CD4-positive, alpha-beta T cell (primary cell): Measurements from ENCODE around the gene CDIPT. TPM values are rescaled to one million over a fixed set of nuclear protein-coding genes. Genes with fewer than 3 reads are reported as not detected.

Experiments
- ATAC-seq: fragments of 200-7000 bp; cut with Tn5 transposase; one replicate; pipeline ENCODE4 v1.10.0; 2022; ENCODE audit warnings: mild to moderate bottlenecking; ENCODE audit not compliant: poor library complexity
- CTCF ChIA-PET: fragments of 350-600 bp; sonication (Branson Sonifier 250); formaldehyde crosslinking; loops from one replicate; lab custom pipeline; 2021; ENCODE audit warnings: antibody characterized with exemption, inconsistent platforms; lab: Charles Lee
- POLR2A ChIA-PET: fragments of 350-600 bp; sonication (Branson Sonifier 250); formaldehyde crosslinking; loops from one replicate; lab custom pipeline; 2021; ENCODE audit warnings: antibody characterized with exemption, inconsistent platforms; lab: Charles Lee
- DNase-seq, 14 experiments: peaks; one replicate each; pipeline ENCODE4 v3.0.0-alpha.2; 2013 to 2020; ENCODE audit warnings: mixed read lengths in 2 of 14
- H3K27ac ChIP-seq, 2 donors: one replicate each; pipeline versions ENCODE4 v1.5.1 to v1.7.0; 2013; ENCODE audit warnings: low read length in 2 of 2, low read depth in 1 of 2, mild to moderate bottlenecking in 1 of 2
- H3K27me3 ChIP-seq, 2 experiments: 1 replicate in 1 of 2; 2 replicates in 1 of 2; pipeline versions ENCODE4 v1.6.1 to v1.7.0; 2013; ENCODE audit warnings: low read length in 2 of 2, control low read depth in 1 of 2, mild to moderate bottlenecking in 1 of 2, moderate library complexity in 1 of 2; ENCODE audit not compliant: insufficient read depth in 2 of 2, control insufficient read depth in 1 of 2
- H3K36me3 ChIP-seq: one replicate; pipeline ENCODE4 v1.6.1; 2013; ENCODE audit warnings: low read length, control low read depth; ENCODE audit not compliant: insufficient read depth
- H3K4me1 ChIP-seq: one replicate; pipeline ENCODE4 v1.6.1; 2013; ENCODE audit warnings: low read length, control low read depth; ENCODE audit not compliant: insufficient read depth
- H3K4me3 ChIP-seq: one replicate; pipeline ENCODE4 v1.5.1; 2013; ENCODE audit warnings: mild to moderate bottlenecking, low read length, moderate library complexity
- H3K9me3 ChIP-seq, 2 experiments: 1 replicate in 1 of 2; 2 replicates in 1 of 2; pipeline versions ENCODE4 v1.6.1 to v1.7.0; 2013; ENCODE audit warnings: low read length in 2 of 2, mild to moderate bottlenecking in 2 of 2, control low read depth in 1 of 2, moderate library complexity in 1 of 2; ENCODE audit not compliant: control insufficient read depth in 1 of 2, insufficient read depth in 1 of 2
- H3K27ac Mint-ChIP-seq: one replicate; pipeline ENCODE4 v1.8.0; 2020; ENCODE audit warnings: mixed read lengths
- H3K27me3 Mint-ChIP-seq: one replicate; pipeline ENCODE4 v1.8.0; 2021; ENCODE audit warnings: mixed read lengths
- H3K36me3 Mint-ChIP-seq: one replicate; pipeline ENCODE4 v1.8.0; 2021; ENCODE audit warnings: low read depth, mixed read lengths
- H3K4me1 Mint-ChIP-seq: one replicate; pipeline ENCODE4 v1.8.0; 2021; ENCODE audit warnings: low read depth, mixed read lengths
- H3K4me3 Mint-ChIP-seq: one replicate; pipeline ENCODE4 v1.8.0; 2020; ENCODE audit warnings: mild to moderate bottlenecking, mixed read lengths
- H3K9me3 Mint-ChIP-seq: one replicate; pipeline ENCODE4 v1.8.0; 2020; ENCODE audit warnings: mixed read lengths
- intact Hi-C, 2 experiments: fragments of 100-400 bp; cut with DNase I in 1 of 2; cut with micrococcal nuclease in 1 of 2; formaldehyde crosslinking; loops; one replicate each; pipeline versions ENCODE4 v1.15.1 to v1.9.0; 2023 to 2025; cut with DNase I, micrococcal nuclease
- total RNA-seq, 174 experiments: library from RNA in 2 of 174; stranded (reverse) in 2 of 174; gene quantifications; one replicate each; pipeline ENCODE4 v1.2.3 and lab custom pipeline; 2021 to 2026
- TF ChIP-seq, protein P1 (sequence below): fragments of 200-600 bp; IDR thresholded peaks from one replicate; pipeline ENCODE4 v1.8.0; 2022; ENCODE audit warnings: antibody characterized with exemption, mild to moderate bottlenecking

Gene CDIPT
- total RNA-seq, 2 experiments from 2014 or later: 25.7 to 27.0 TPM

DNA sequence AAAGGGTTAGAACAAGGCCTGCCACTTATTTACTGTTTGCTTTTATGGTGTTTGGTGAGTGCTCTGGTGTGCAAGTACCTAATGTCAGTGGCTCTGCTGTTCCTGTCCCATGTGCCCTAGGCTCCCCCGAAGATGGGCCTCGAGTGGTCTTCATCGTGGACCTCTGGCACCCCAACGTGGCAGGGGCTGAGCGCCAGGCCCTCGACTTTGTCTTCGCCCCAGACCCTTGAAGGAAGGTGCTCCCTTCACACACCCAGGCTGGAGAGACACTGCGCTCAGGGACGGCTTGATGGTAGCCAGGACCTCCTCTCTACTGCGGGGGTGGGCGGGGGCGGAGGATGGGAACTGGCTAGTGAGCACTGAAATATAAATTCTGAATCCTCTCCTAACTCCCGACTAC, 42.6 kb upstream of the CDIPT start:
- Mint-ChIP-seq H3K4me1 (peaks cover 4% of the 10 kb centered on the region), H3K27me3 (no peaks in the 10 kb centered on the region), H3K36me3 (peaks cover 7% of the 10 kb centered on the region), H3K9me3 (no peaks in the 10 kb centered on the region), H3K4me3 (no peak overlapping the region), H3K27ac (no peak overlapping the region)
- ATAC-seq: no peak
- no peaks in the 10 kb centered on the region for H3K9me3 ChIP-seq
- H3K36me3 ChIP-seq: peaks cover 4% of the 10 kb centered on the region
- H3K4me1 ChIP-seq: peaks cover 5% of the 10 kb centered on the region
- CTCF ChIA-PET: no interaction called here
- H3K27me3 ChIP-seq: no peaks in the 10 kb centered on the region
- intact Hi-C loops: no loop called here
- no peak for DNase-seq
- TF ChIP-seq, protein P1, sequence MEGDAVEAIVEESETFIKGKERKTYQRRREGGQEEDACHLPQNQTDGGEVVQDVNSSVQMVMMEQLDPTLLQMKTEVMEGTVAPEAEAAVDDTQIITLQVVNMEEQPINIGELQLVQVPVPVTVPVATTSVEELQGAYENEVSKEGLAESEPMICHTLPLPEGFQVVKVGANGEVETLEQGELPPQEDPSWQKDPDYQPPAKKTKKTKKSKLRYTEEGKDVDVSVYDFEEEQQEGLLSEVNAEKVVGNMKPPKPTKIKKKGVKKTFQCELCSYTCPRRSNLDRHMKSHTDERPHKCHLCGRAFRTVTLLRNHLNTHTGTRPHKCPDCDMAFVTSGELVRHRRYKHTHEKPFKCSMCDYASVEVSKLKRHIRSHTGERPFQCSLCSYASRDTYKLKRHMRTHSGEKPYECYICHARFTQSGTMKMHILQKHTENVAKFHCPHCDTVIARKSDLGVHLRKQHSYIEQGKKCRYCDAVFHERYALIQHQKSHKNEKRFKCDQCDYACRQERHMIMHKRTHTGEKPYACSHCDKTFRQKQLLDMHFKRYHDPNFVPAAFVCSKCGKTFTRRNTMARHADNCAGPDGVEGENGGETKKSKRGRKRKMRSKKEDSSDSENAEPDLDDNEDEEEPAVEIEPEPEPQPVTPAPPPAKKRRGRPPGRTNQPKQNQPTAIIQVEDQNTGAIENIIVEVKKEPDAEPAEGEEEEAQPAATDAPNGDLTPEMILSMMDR: no peak
- POLR2A ChIA-PET: no interaction called here
- H3K4me3 ChIP-seq: no peak overlapping the region
- no peak overlapping the region for H3K27ac ChIP-seq

DNA sequence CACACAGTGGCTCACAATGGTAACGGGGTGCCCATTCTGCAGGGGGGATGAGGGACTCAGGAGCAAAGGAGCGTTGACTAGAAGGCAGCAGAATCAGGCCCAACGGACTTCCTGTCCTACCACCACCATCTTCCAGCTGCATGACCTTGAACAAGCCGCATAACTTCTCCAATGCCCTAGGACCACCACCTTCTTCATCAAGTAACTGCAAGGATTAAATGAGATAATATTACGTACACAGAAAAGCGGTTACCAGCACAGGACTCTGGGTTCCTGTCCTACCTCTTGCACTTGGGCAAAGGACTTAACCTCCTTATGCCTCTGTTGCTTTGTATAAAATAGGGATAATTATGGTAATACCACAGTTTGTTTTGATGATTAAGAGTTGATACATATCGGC, 41.9 kb upstream of the CDIPT start:
- Mint-ChIP-seq H3K4me1 (peaks cover 4% of the 10 kb centered on the region), H3K4me3 (no peak overlapping the region), H3K27me3 (no peaks in the 10 kb centered on the region), H3K36me3 (peaks cover 7% of the 10 kb centered on the region), H3K27ac (no peak overlapping the region), H3K9me3 (no peaks in the 10 kb centered on the region)
- DNase-seq: no peak
- Histone ChIP-seq H3K27ac (no peak overlapping the region), H3K27me3 (no peaks in the 10 kb centered on the region), H3K9me3 (no peaks in the 10 kb centered on the region), H3K36me3 (peaks cover 4% of the 10 kb centered on the region), H3K4me1 (peaks cover 9% of the 10 kb centered on the region), H3K4me3 (no peak overlapping the region)
- ChIA-PET POLR2A (no interaction called here), CTCF (no interaction called here)
- intact Hi-C loops: loop anchor here in 1 of 2 experiments (5.0 kb wide), 1 partner anchor 87 kb away; no protein-coding TSS in a partner anchor
- TF ChIP-seq, protein P1: no peak
- ATAC-seq: no peak

DNA sequence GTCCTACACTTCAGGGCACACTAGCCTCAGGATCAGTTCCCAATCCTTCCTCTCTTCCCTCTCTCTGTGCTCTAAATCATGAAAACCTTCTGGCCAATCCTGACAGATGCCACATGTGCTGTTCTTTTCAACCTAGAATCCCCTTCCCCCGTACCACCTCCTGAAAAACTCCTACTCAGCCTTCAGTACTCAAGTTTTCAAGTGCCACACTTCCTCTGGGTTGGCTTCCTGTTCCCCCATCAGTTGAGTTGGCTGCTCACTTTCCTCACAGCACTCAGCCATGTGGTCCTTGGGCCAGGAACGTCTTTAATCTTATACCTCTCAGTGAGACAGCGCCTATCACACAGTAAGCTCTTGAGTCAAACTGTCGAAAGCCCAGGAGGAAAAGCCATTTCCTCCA, 40.6 kb upstream of the CDIPT start:
- ChIA-PET CTCF (no interaction called here), POLR2A (no interaction called here)
- Histone ChIP-seq H3K36me3 (peaks cover 4% of the 10 kb centered on the region), H3K27me3 (peaks cover 11% of the 10 kb centered on the region in 2 experiments), H3K4me3 (no peak overlapping the region), H3K27ac (no peak overlapping the region), H3K4me1 (peaks cover 23% of the 10 kb centered on the region), H3K9me3 (peaks cover 0 to 13% of the 10 kb centered on the region in 2 experiments)
- Mint-ChIP-seq H3K4me1 (peaks cover 4% of the 10 kb centered on the region), H3K27me3 (peaks cover 4% of the 10 kb centered on the region), H3K27ac (no peak overlapping the region), H3K4me3 (peak overlapping the region; percentile 34), H3K9me3 (no peaks in the 10 kb centered on the region), H3K36me3 (no peaks in the 10 kb centered on the region)
- TF ChIP-seq, protein P1: no peak
- ATAC-seq (no peak), DNase-seq (no peak)
- intact Hi-C loops: loop anchor here in 1 of 2 experiments (5.0 kb wide), 1 partner anchor 89 kb away; no protein-coding TSS in a partner anchor
